Erythroblast (primary cell): ENCODE data around the gene ZNF394.

Source experiments
- DNase-seq, 2 experiments: peaks; one replicate each; lab custom pipeline; 2025; lab: John Stamatoyannopoulos, UW
- GATA1 ChIP-seq: IDR thresholded peaks from 2 replicates; pipeline ENCODE4 v1.6.1; 2011; ENCODE audit warnings: low read depth, mild to moderate bottlenecking, control low read depth, low read length, moderate library complexity
- POLR2A ChIP-seq: IDR thresholded peaks from 2 replicates; pipeline ENCODE4 v1.6.1; 2011; ENCODE audit warnings: mild to moderate bottlenecking, low read length

ZNF394 gene

GRCh38 chr7:99469381-99470065 lies 30.6 kb downstream of the ZNF394 start:
- no peak for DNase-seq
- TF ChIP-seq GATA1 = no peak
- TF ChIP-seq POLR2A = no peak

- TF ChIP-seq GATA1 = no peak
- no peak for TF ChIP-seq POLR2A
- no peak for DNase-seq
Observed at GRCh38 chr7:99468336-99468918, 31.7 kb downstream of the ZNF394 start.

GRCh38 chr7:99465421-99465768 lies 34.7 kb downstream of the ZNF394 start:
- TF ChIP-seq POLR2A = no peak
- TF ChIP-seq GATA1 = no peak
- DNase-seq = no peak

GRCh38 chr7:99461221-99461620 lies 38.9 kb downstream of the ZNF394 start:
- DNase-seq = no peak
- TF ChIP-seq GATA1 (no peak), POLR2A (no peak)

- no peak for DNase-seq
- TF ChIP-seq POLR2A = no peak
- TF ChIP-seq GATA1 = no peak
Observed at GRCh38 chr7:99460651-99461050, 39.4 kb downstream of the ZNF394 start.

- peak; percentile 39 to 53 for DNase-seq
- TF ChIP-seq POLR2A = peak; percentile 21
- no peak for TF ChIP-seq GATA1
Observed at GRCh38 chr7:99459087-99459486, 41.0 kb downstream of the ZNF394 start.

GRCh38 chr7:99457650-99458493 lies 42.2 kb downstream of the ZNF394 start:
- no peak for DNase-seq
- no peak for TF ChIP-seq GATA1
- peak; percentile 17 for TF ChIP-seq POLR2A

- no peak for DNase-seq
- TF ChIP-seq GATA1 (no peak), POLR2A (peak; percentile 15)
Observed at GRCh38 chr7:99457050-99457649, 42.9 kb downstream of the ZNF394 start.

GRCh38 chr7:99456288-99456687 lies 43.8 kb downstream of the ZNF394 start:
- TF ChIP-seq GATA1 = no peak
- no peak for TF ChIP-seq POLR2A
- DNase-seq = no peak

GRCh38 chr7:99455874-99456273 lies 44.2 kb downstream of the ZNF394 start:
- TF ChIP-seq POLR2A (peak; percentile 22), GATA1 (no peak)
- no peak for DNase-seq

GRCh38 chr7:99453105-99453504 lies 47.0 kb downstream of the ZNF394 start:
- DNase-seq = no peak
- TF ChIP-seq POLR2A = no peak

GRCh38 chr7:99452541-99452940 lies 47.5 kb downstream of the ZNF394 start:
- no peak for DNase-seq
- no peak for TF ChIP-seq GATA1
- TF ChIP-seq POLR2A = no peak

- no peak for DNase-seq
Observed at GRCh38 chr7:99451936-99452335, 48.1 kb downstream of the ZNF394 start.

GRCh38 chr7:99449326-99449725 lies 50.8 kb downstream of the ZNF394 start:
- TF ChIP-seq POLR2A (no peak), GATA1 (no peak)
- DNase-seq = no peak

More at GRCh38 chr7:99451936-99452335, 48.1 kb downstream of the ZNF394 start:
- TF ChIP-seq POLR2A (no peak), GATA1 (no peak)
